HG02870 (cell line): Measurements from ENCODE around the gene FAM174C.
"Not testable (repeated sequence)": the region's sequence is repeated elsewhere in the genome, so short reads cannot be mapped to it uniquely, and the experiment has no call there.

Experiments used
- ATAC-seq: cut with Tn5 transposase; IDR thresholded peaks from one replicate; pipeline ENCODE4 v1.9.1; 2021; ENCODE audit warnings: mild to moderate bottlenecking, moderate library complexity; ENCODE audit not compliant: unreplicated experiment

The FAM174C gene

GRCh38 chr19:1296078-1296477, 20.7 kb downstream of the FAM174C start:
- no peak for ATAC-seq

- ATAC-seq = no peak
Observed at GRCh38 chr19:1296575-1297271, 21.4 kb downstream of the FAM174C start.

GRCh38 chr19:1298235-1298634, 22.9 kb downstream of the FAM174C start:
- no peak for ATAC-seq

GRCh38 chr19:1299801-1300200, 24.5 kb downstream of the FAM174C start:
- ATAC-seq = no peak

GRCh38 chr19:1300744-1301490, 25.6 kb downstream of the FAM174C start:
- no peak for ATAC-seq

GRCh38 chr19:1302533-1303239, 27.4 kb downstream of the FAM174C start:
- ATAC-seq = no peak

- ATAC-seq = no peak
Observed at GRCh38 chr19:1304197-1304924, 29.0 kb downstream of the FAM174C start.

GRCh38 chr19:1305354-1305753, 30.0 kb downstream of the FAM174C start:
- not testable (repeated sequence) for ATAC-seq

- ATAC-seq = no peak
Observed at GRCh38 chr19:1307320-1307719, 32.0 kb downstream of the FAM174C start.

GRCh38 chr19:1307755-1308303, 32.5 kb downstream of the FAM174C start:
- no peak for ATAC-seq

GRCh38 chr19:1308718-1309117, 33.4 kb downstream of the FAM174C start:
- no peak for ATAC-seq

GRCh38 chr19:1309977-1310852, 34.9 kb downstream of the FAM174C start:
- ATAC-seq = no peak

- ATAC-seq = no peak
Observed at GRCh38 chr19:1310853-1311180, 35.5 kb downstream of the FAM174C start.

GRCh38 chr19:1311543-1312091, 36.3 kb downstream of the FAM174C start:
- ATAC-seq = no peak

GRCh38 chr19:1312767-1313694, 37.7 kb downstream of the FAM174C start:
- no peak for ATAC-seq

- ATAC-seq = no peak
Observed at GRCh38 chr19:1313695-1314613, 38.6 kb downstream of the FAM174C start.

- no peak for ATAC-seq
Observed at GRCh38 chr19:1315470-1316166, 40.3 kb downstream of the FAM174C start.
